SK-N-SH (cell line): Measurements from ENCODE around the gene FASTKD2. TPM values are rescaled to one million over a fixed set of nuclear protein-coding genes. Genes with fewer than 3 reads are reported as not detected.

Experiments used
- CTCF ChIA-PET: fragments of 300-600, 350-600 bp; formaldehyde crosslinking; extraction: SDS; loops from one replicate; lab custom pipeline; 2021; lab: Yijun Ruan, JAX
- POLR2A ChIA-PET: fragments of 350-600 bp; sonication (Branson Sonifier 250); formaldehyde crosslinking; extraction: SDS; loops from one replicate; lab custom pipeline; 2020; ENCODE audit warnings: antibody characterized with exemption, inconsistent platforms; lab: Yijun Ruan, JAX
- DNase-seq: peaks from one replicate; pipeline ENCODE4 v3.0.0; 2012
- H2AFZ ChIP-seq: fragments of 200-600 bp; sonication (generic); 2 replicates; pipeline ENCODE4 v1.8.1; 2016; ENCODE audit warnings: antibody characterized with exemption, mild to moderate bottlenecking, low read depth
- H3F3A ChIP-seq: fragments of 200-600 bp; sonication (generic); replicated peaks from 2 replicates; pipeline ENCODE3; 2016; ENCODE audit warnings: antibody characterized with exemption, mild to moderate bottlenecking; ENCODE audit not compliant: insufficient read depth
- H3K27ac ChIP-seq, 2 experiments: fragments of 200-500 bp in 1 of 2; fragments of 200-600 bp in 1 of 2; sonication (Bioruptor generic) in 1 of 2; sonication (generic), shearing (Covaris generic) in 1 of 2; 2 replicates each; pipeline versions ENCODE4 v1.5.1 to v1.6.1; 2014 to 2016; ENCODE audit warnings: low read depth in 2 of 2, inconsistent platforms in 1 of 2, low read length in 1 of 2, mild to moderate bottlenecking in 1 of 2, mixed read lengths in 1 of 2
- H3K27me3 ChIP-seq: fragments of 200-600 bp; sonication (generic), shearing (Covaris generic); 2 replicates; pipeline ENCODE4 v1.6.1; 2016; ENCODE audit warnings: mixed run types; ENCODE audit not compliant: insufficient read depth
- H3K36me3 ChIP-seq, 2 experiments: fragments of 200-500 bp in 1 of 2; fragments of 200-600 bp in 1 of 2; sonication (Bioruptor generic) in 1 of 2; sonication (generic) in 1 of 2; replicated peaks in 1 of 2; 2 replicates each; pipeline versions ENCODE3 to v1.5.1; 2014 to 2016; ENCODE audit warnings: low read length in 1 of 2, mild to moderate bottlenecking in 1 of 2; ENCODE audit not compliant: insufficient read depth in 2 of 2, control insufficient read depth in 1 of 2
- H3K4me1 ChIP-seq, 2 experiments: fragments of 200-500 bp in 1 of 2; fragments of 200-600 bp in 1 of 2; sonication (Bioruptor generic) in 1 of 2; sonication (generic), shearing (Covaris generic) in 1 of 2; 2 replicates each; pipeline versions ENCODE4 v1.5.1 to v1.6.1; 2014 to 2016; ENCODE audit warnings: low read depth in 1 of 2, low read length in 1 of 2, mixed run types in 1 of 2; ENCODE audit not compliant: insufficient read depth in 2 of 2, control insufficient read depth in 1 of 2
- H3K4me2 ChIP-seq: fragments of 200-600 bp; sonication (generic), shearing (Covaris generic); 2 replicates; pipeline ENCODE4 v1.6.1; 2017; ENCODE audit warnings: mixed run types
- H3K4me3 ChIP-seq, 2 experiments: fragments of 200-500 bp in 1 of 2; fragments of 200-600 bp in 1 of 2; sonication (Bioruptor generic) in 1 of 2; sonication (generic), shearing (Covaris generic) in 1 of 2; 2 replicates each; pipeline versions ENCODE4 v1.5.1 to v1.8.1; 2014 to 2016; ENCODE audit warnings: low read depth in 2 of 2, inconsistent platforms in 1 of 2, low read length in 1 of 2, mild to moderate bottlenecking in 1 of 2, mixed read lengths in 1 of 2, moderate library complexity in 1 of 2
- H3K79me2 ChIP-seq: fragments of 200-600 bp; sonication (generic); 2 replicates; pipeline ENCODE4 v1.8.1; 2017; ENCODE audit warnings: mild to moderate bottlenecking; ENCODE audit not compliant: insufficient read depth
- H3K9ac ChIP-seq: fragments of 200-600 bp; sonication (generic); 2 replicates; pipeline ENCODE4 v1.6.1; 2017; ENCODE audit warnings: mixed run types
- H3K9me2 ChIP-seq: fragments of 200-600 bp; sonication (generic); 2 replicates; pipeline ENCODE4 v1.6.1; 2017; ENCODE audit warnings: mixed run types
- H3K9me3 ChIP-seq: fragments of 200-600 bp; sonication (generic); 2 replicates; pipeline ENCODE4 v1.6.1; 2017; ENCODE audit warnings: mixed run types, mild to moderate bottlenecking, moderate library complexity
- H4K20me1 ChIP-seq: fragments of 200-600 bp; sonication (generic); 2 replicates; pipeline ENCODE4 v1.6.1; 2017; ENCODE audit warnings: mild to moderate bottlenecking, mixed run types; ENCODE audit not compliant: insufficient read depth
- CHD2 ChIP-seq: fragments of 150-350 bp; IDR thresholded peaks from 2 replicates; pipeline ENCODE4 v1.6.1; 2018; ENCODE audit warnings: low read length; ENCODE audit not compliant: partially characterized antibody
- ELF1 ChIP-seq: IDR thresholded peaks from 2 replicates; pipeline ENCODE4 v1.4.0; 2012
- EZH2phosphoT487 ChIP-seq: fragments of 200-600 bp; sonication (generic); IDR thresholded peaks from 2 replicates; pipeline ENCODE4 v1.6.1; 2017; ENCODE audit warnings: low read depth, mixed run types, mild to moderate bottlenecking, antibody characterized with exemption, moderate library complexity, borderline replicate concordance
- FOXJ3 ChIP-seq: sonication (generic); formaldehyde crosslinking; IDR thresholded peaks from 2 replicates; pipeline ENCODE4 v1.5.1; 2020; ENCODE audit warnings: mild to moderate bottlenecking, missing genetic modification reagents
- FOXM1 ChIP-seq: IDR thresholded peaks from 2 replicates; pipeline ENCODE4 v1.4.0; 2012; ENCODE audit warnings: low read depth, mild to moderate bottlenecking
- GABPA ChIP-seq: IDR thresholded peaks from 2 replicates; pipeline ENCODE4 v1.4.0; 2012; ENCODE audit warnings: low read depth, mild to moderate bottlenecking
- NFIC ChIP-seq: IDR thresholded peaks from 2 replicates; pipeline ENCODE4 v1.4.0; 2012; ENCODE audit warnings: borderline replicate concordance
- NRF1 ChIP-seq: IDR thresholded peaks from 2 replicates; pipeline ENCODE4 v1.6.1; 2012; ENCODE audit warnings: low read depth, mild to moderate bottlenecking, low read length
- POLR2AphosphoS5 ChIP-seq: IDR thresholded peaks from 2 replicates; pipeline ENCODE4 v1.6.1; 2012; ENCODE audit warnings: low read depth, low read length
- RAD21 ChIP-seq: IDR thresholded peaks from 2 replicates; pipeline ENCODE4 v1.6.1; 2012; ENCODE audit warnings: mild to moderate bottlenecking, low read length
- RCOR1 ChIP-seq: fragments of 150-350 bp; IDR thresholded peaks from 2 replicates; pipeline ENCODE4 v1.6.1; 2017; ENCODE audit warnings: antibody characterized with exemption, low read length
- RFX5 ChIP-seq: IDR thresholded peaks from 2 replicates; pipeline ENCODE4 v1.6.1; 2012; ENCODE audit warnings: mild to moderate bottlenecking, improper control_type of control experiment, low read length
- RXRA ChIP-seq: IDR thresholded peaks from 2 replicates; pipeline ENCODE4 v1.4.0; 2012; ENCODE audit warnings: low read depth, mild to moderate bottlenecking, borderline replicate concordance
- TCF12 ChIP-seq: IDR thresholded peaks from 2 replicates; pipeline ENCODE4 v1.4.0; 2012
- TEAD4 ChIP-seq: IDR thresholded peaks from 2 replicates; pipeline ENCODE4 v1.4.0; 2012; ENCODE audit warnings: mild to moderate bottlenecking, borderline replicate concordance; ENCODE audit not compliant: insufficient read depth
- YY1 ChIP-seq: IDR thresholded peaks from 2 replicates; pipeline ENCODE4 v1.4.0; 2012; ENCODE audit warnings: low read depth, mild to moderate bottlenecking
- ZBTB33 ChIP-seq: IDR thresholded peaks from 2 replicates; pipeline ENCODE4 v1.4.0; 2012; ENCODE audit warnings: low read depth, borderline replicate concordance
- WGBS: methylation state at CpG from one replicate; pipeline ENCODE4 v1.1.6; 2017; ENCODE audit warnings: low lambda C conversion rate; 5-methylcytosine and 5-hydroxymethylcytosine counted together
- polyA plus RNA-seq, 3 experiments: library from polyadenylated mRNA; depleted of rRNA; stranded (reverse); fragments of >200 nt; gene quantifications; 2 replicates each; pipeline ENCODE4 v1.2.3, GENCODE V29; 2012
- TF ChIP-seq, protein P1 (sequence below): IDR thresholded peaks from 2 replicates; pipeline ENCODE4 v1.4.0; 2012; ENCODE audit warnings: low read depth, borderline replicate concordance
- TF ChIP-seq, protein P2 (sequence below): IDR thresholded peaks from 2 replicates; pipeline ENCODE4 v1.6.1; 2012; ENCODE audit warnings: mild to moderate bottlenecking, low read depth, low read length, moderate library complexity
- TF ChIP-seq, protein P3 (sequence below): fragments of 150-350 bp; IDR thresholded peaks from 2 replicates; pipeline ENCODE4 v1.6.1; 2017; ENCODE audit warnings: antibody characterized with exemption, low read length, low read depth, borderline replicate concordance

FASTKD2 gene
- polyA plus RNA-seq, 1 of the 3 experiments (the other 2 are of a cell fraction) = 15.1 TPM

GRCh38 chr2:206801418-206802189, 36.2 kb downstream of the FASTKD2 start:
- no peak overlapping the region for H3K27ac ChIP-seq
- H3K9me2 ChIP-seq = no peaks in the 10 kb centered on the region
- no peaks in the 10 kb centered on the region for H3K27me3 ChIP-seq
- no peak overlapping the region for H3K4me3 ChIP-seq
- WGBS = 80% methylated on average over 9 of the region's 9 CpGs
- no peak for TF ChIP-seq TCF12
- no peak for TF ChIP-seq RAD21
- TF ChIP-seq, protein P1, sequence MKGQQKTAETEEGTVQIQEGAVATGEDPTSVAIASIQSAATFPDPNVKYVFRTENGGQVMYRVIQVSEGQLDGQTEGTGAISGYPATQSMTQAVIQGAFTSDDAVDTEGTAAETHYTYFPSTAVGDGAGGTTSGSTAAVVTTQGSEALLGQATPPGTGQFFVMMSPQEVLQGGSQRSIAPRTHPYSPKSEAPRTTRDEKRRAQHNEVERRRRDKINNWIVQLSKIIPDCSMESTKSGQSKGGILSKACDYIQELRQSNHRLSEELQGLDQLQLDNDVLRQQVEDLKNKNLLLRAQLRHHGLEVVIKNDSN = no peak
- no peak for TF ChIP-seq POLR2AphosphoS5
- TF ChIP-seq NRF1 = no peak
- TF ChIP-seq, protein P2, sequence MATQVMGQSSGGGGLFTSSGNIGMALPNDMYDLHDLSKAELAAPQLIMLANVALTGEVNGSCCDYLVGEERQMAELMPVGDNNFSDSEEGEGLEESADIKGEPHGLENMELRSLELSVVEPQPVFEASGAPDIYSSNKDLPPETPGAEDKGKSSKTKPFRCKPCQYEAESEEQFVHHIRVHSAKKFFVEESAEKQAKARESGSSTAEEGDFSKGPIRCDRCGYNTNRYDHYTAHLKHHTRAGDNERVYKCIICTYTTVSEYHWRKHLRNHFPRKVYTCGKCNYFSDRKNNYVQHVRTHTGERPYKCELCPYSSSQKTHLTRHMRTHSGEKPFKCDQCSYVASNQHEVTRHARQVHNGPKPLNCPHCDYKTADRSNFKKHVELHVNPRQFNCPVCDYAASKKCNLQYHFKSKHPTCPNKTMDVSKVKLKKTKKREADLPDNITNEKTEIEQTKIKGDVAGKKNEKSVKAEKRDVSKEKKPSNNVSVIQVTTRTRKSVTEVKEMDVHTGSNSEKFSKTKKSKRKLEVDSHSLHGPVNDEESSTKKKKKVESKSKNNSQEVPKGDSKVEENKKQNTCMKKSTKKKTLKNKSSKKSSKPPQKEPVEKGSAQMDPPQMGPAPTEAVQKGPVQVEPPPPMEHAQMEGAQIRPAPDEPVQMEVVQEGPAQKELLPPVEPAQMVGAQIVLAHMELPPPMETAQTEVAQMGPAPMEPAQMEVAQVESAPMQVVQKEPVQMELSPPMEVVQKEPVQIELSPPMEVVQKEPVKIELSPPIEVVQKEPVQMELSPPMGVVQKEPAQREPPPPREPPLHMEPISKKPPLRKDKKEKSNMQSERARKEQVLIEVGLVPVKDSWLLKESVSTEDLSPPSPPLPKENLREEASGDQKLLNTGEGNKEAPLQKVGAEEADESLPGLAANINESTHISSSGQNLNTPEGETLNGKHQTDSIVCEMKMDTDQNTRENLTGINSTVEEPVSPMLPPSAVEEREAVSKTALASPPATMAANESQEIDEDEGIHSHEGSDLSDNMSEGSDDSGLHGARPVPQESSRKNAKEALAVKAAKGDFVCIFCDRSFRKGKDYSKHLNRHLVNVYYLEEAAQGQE = no peak
- TF ChIP-seq YY1 = no peak
- TF ChIP-seq FOXM1 = no peak
- TF ChIP-seq NFIC = no peak
- TF ChIP-seq EZH2phosphoT487 = no peak
- TF ChIP-seq, protein P3, sequence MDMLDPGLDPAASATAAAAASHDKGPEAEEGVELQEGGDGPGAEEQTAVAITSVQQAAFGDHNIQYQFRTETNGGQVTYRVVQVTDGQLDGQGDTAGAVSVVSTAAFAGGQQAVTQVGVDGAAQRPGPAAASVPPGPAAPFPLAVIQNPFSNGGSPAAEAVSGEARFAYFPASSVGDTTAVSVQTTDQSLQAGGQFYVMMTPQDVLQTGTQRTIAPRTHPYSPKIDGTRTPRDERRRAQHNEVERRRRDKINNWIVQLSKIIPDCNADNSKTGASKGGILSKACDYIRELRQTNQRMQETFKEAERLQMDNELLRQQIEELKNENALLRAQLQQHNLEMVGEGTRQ = no peak
- no peak for TF ChIP-seq GABPA
- no peak for TF ChIP-seq RFX5
- TF ChIP-seq RCOR1 = no peak
- no peak for TF ChIP-seq TEAD4
- no peak for TF ChIP-seq FOXJ3
- no peak for TF ChIP-seq ZBTB33
- TF ChIP-seq ELF1 = no peak
- TF ChIP-seq CHD2 = no peak
- no peak for TF ChIP-seq RXRA
- POLR2A ChIA-PET = interaction anchor here (0.7 to 3.0 kb wide), 3 partner anchors 71 to 671 kb away, joined by 3 to 16 read pairs (median 4); partner anchors contain the start of gene KLF7
- no peaks in the 10 kb centered on the region for H4K20me1 ChIP-seq
- no peaks in the 10 kb centered on the region for H3K79me2 ChIP-seq
- H3K4me2 ChIP-seq = no peak overlapping the region
- H3F3A ChIP-seq = no peaks in the 10 kb centered on the region
- DNase-seq = no peak
- CTCF ChIA-PET = interaction anchor here (0.8 to 11.5 kb wide), 34 partner anchors 11 to 1171 kb away, joined by 3 to 111 read pairs (median 6); partner anchors contain the start of gene KLF7
- no peak overlapping the region for H3K9ac ChIP-seq
- H2AFZ ChIP-seq = no peak overlapping the region
- peaks cover 0 to 32% of the 10 kb centered on the region in 2 experiments; a peak in 1 of 4 replicates for H3K4me1 ChIP-seq
- H3K36me3 ChIP-seq = no peaks in the 10 kb centered on the region
- H3K9me3 ChIP-seq = no peaks in the 10 kb centered on the region
